ENCODE measurements around the gene LYPD6B.
A peak's percentile ranks its signal among the peaks of the same experiment; 100 is the strongest.

The LYPD6B gene

GRCh38 chr2:149015501-149015900 is 23.0 kb upstream of the LYPD6B start:
- no peak for DNase-seq

GRCh38 chr2:149015926-149016563 is 22.5 kb upstream of the LYPD6B start:
- DNase-seq = no peak

GRCh38 chr2:149017116-149017985 is 21.1 kb upstream of the LYPD6B start:
- peak; percentile 8 for DNase-seq

GRCh38 chr2:149018981-149019380 is 19.5 kb upstream of the LYPD6B start:
- DNase-seq = no peak

- DNase-seq = no peak
These were observed 18.7 kb upstream of the LYPD6B start for GRCh38 chr2:149019768-149020167.

GRCh38 chr2:149020432-149020851 is 18.1 kb upstream of the LYPD6B start:
- no peak for DNase-seq

GRCh38 chr2:149021271-149021719 is 17.2 kb upstream of the LYPD6B start:
- no peak for DNase-seq

GRCh38 chr2:149021761-149022160 is 16.7 kb upstream of the LYPD6B start:
- DNase-seq = no peak

GRCh38 chr2:149023091-149023490 is 15.4 kb upstream of the LYPD6B start:
- DNase-seq = no peak

- DNase-seq = no peak
These were observed 10.8 kb upstream of the LYPD6B start for GRCh38 chr2:149027590-149028250.

GRCh38 chr2:149028377-149028776 is 10.1 kb upstream of the LYPD6B start:
- no peak for DNase-seq

- DNase-seq = no peak
These were observed 9.6 kb upstream of the LYPD6B start for GRCh38 chr2:149028891-149029290.

- DNase-seq = no peak
These were observed 9.1 kb upstream of the LYPD6B start for GRCh38 chr2:149029307-149029965.

GRCh38 chr2:149031396-149031795 is 7.1 kb upstream of the LYPD6B start:
- no peak for DNase-seq

- DNase-seq = no peak
These were observed 4.8 kb upstream of the LYPD6B start for GRCh38 chr2:149033716-149034115.

GRCh38 chr2:149034406-149034805 is 4.1 kb upstream of the LYPD6B start:
- no peak for DNase-seq

GRCh38 chr2:149036507-149037293 is 1.8 kb upstream of the LYPD6B start:
- DNase-seq = no peak

GRCh38 chr2:149037851-149038250 is 648 bp upstream of the LYPD6B start:
- peak; percentile 10 for DNase-seq

- DNase-seq = no peak
These were observed 770 bp downstream of the LYPD6B start for GRCh38 chr2:149039213-149039724.

GRCh38 chr2:149040451-149040850 is 2.0 kb downstream of the LYPD6B start:
- no peak for DNase-seq

GRCh38 chr2:149041482-149041881 is 3.0 kb downstream of the LYPD6B start:
- DNase-seq = no peak

- no peak for DNase-seq
These were observed 4.4 kb downstream of the LYPD6B start for GRCh38 chr2:149042881-149043280.
